Urinary bladder (tissue), 4 donors: ENCODE data around the gene MYORG. TPM values are rescaled to one million over a fixed set of nuclear protein-coding genes. Genes with fewer than 3 reads are reported as not detected.

Experiments used
- DNase-seq: peaks from one replicate; pipeline ENCODE4 v3.0.0-alpha.2; 2015; ENCODE audit errors: extremely low spot score
- H3K27ac ChIP-seq: one replicate; pipeline ENCODE4 v1.5.1; 2013; ENCODE audit warnings: low read depth, mild to moderate bottlenecking, moderate library complexity
- H3K36me3 ChIP-seq: one replicate; pipeline ENCODE4 v1.6.1; 2013; ENCODE audit warnings: mild to moderate bottlenecking, moderate library complexity; ENCODE audit not compliant: insufficient read depth
- H3K4me1 ChIP-seq: one replicate; pipeline ENCODE4 v1.6.1; 2013; ENCODE audit warnings: mild to moderate bottlenecking, moderate library complexity; ENCODE audit not compliant: insufficient read depth
- H3K4me3 ChIP-seq: one replicate; pipeline ENCODE4 v1.5.1; 2013; ENCODE audit warnings: low read depth, low read length
- WGBS: extraction: QIAGEN DNeasy Blood & Tissue Kit; methylation state at CpG from one replicate; pipeline ENCODE4 v1.1.7; 2013; 5-methylcytosine and 5-hydroxymethylcytosine counted together
- polyA plus RNA-seq: library from polyadenylated mRNA; stranded (reverse); fragments of 200-250 nt; gene quantifications from one replicate; pipeline ENCODE4 v1.2.3, GENCODE V29; 2013
- total RNA-seq: library from RNA; depleted of rRNA; stranded (reverse); fragments of >200 nt; gene quantifications from one replicate; pipeline ENCODE4 v1.2.3, GENCODE V29; 2014
- donor health status: healthy with polysubstance abuse.
- donor health status: healthy.

The MYORG gene
- total and polyA plus RNA-seq, 2 donors = 2.4 to 9.8 TPM

DNA sequence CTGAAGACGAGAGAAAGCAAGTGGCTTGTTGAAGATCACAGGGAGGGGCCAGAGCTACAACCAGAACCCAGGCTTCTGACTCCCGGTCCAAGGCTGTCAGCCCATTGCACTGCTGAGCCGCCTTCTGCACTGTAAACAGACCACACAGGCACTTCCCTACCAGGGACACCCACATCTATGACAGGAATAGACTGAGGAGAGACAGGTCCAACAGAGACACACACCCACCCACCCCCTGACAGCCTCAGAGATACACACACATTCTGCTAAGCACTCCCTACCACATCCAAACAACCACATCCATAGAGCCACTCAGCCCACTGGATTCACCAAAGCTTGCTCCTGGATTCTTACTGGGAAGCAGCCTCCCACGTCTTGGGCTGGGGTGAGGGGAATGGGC is 23.0 kb upstream of the MYORG start:
- no peak for DNase-seq
- Histone ChIP-seq H3K4me3 (no peak overlapping the region), H3K4me1 (no peaks in the 10 kb centered on the region), H3K36me3 (no peaks in the 10 kb centered on the region), H3K27ac (no peak overlapping the region)
- 83% methylated on average over 4 of the region's 4 CpGs for WGBS

DNA sequence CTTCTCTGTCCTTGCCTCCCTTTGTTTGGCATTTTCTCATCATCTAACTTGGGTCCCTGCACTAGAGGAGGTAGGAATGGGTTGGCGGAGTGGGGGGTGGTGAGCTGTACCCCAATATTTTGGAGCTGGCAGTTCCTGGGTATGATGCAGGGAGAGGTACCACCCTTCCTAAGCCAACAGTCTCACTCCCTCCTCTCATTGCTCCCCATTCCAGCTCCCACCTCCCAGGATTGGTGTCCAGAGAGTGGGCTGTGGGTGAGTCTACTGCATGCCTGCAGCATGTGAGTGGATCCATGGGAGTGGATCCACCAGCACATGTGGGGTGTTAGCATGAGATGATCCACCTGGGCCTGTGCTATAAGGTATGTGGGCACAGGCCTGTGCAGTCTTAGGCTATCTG is 22.2 kb upstream of the MYORG start:
- 100% methylated on average over 1 of the region's 1 CpG for WGBS

DNA sequence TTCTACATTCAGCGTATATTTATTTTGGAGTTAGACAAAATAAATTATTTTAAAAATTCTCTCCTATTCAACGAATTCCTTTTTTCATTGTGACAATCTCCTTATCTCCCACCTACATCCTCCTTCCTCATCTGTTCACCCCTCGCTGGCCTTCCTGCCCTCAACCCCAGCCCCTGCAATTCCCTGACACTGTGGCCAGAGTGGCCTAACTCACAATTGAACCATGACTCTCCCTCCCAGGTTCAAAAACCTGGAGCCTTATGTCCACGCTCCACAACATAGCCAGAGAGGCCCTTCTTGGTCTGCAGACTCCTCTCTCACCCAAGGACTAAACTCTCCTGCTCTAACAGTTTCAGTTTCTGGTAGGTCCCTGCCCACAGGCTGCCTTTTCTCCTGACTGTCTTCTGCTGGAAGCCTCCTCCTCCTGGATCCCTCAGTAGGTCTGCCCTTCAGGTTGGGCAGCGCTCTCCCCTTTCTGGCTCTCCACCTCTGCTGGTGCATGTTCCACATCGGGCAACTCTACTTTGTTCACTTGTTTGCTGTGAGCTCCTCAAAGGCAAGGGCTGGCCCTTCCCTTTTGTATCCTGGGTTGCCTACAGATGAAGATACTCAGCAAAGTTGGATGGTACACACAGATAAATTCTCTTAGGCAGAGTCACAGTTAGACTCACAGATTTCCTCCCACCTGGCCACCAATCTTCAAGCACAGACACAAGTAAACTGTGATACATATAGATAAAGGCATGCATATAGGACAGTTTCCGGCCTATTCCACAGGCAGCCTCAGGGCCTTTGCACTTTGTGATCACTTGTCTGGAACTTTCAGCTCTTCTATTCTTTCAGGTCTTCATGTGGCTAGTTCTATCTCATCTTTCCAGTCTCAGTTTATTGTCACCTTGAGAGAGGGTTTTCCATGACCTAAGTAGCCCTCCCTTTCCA is 19.8 kb upstream of the MYORG start:
- H3K4me3 ChIP-seq = no peak overlapping the region
- no peaks in the 10 kb centered on the region for H3K36me3 ChIP-seq
- H3K27ac ChIP-seq = no peak overlapping the region
- no peak for DNase-seq
- H3K4me1 ChIP-seq = no peaks in the 10 kb centered on the region
- WGBS = 84% methylated on average over 7 of the region's 7 CpGs

More for the DNA sequence above, 22.2 kb upstream of the MYORG start:
- no peak overlapping the region for H3K4me3 ChIP-seq
- no peak overlapping the region for H3K27ac ChIP-seq
- DNase-seq = no peak
- H3K4me1 ChIP-seq = no peaks in the 10 kb centered on the region
- no peaks in the 10 kb centered on the region for H3K36me3 ChIP-seq

DNA sequence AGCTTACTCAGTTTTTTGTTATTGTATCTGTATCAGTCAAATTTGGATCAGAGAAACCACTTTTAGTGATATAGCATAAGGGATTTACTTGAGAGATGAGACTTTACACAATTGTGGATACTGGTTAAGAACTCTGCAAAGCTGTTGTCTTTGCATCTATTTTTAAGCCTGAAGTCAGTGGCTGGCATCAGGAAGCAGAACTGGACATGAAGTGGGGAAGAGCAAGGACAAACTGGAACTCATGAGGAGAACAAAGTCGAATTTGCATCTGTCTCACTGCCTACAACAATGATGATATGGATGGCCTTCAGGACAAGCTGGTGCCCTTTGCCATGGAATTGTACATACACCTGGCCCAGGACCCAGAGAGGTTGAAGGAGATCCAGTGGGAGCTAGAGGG is 15.8 kb upstream of the MYORG start:
- WGBS = 63% methylated on average over 1 of the region's 1 CpG
- no peak overlapping the region for H3K4me3 ChIP-seq
- DNase-seq = no peak
- no peak overlapping the region for H3K27ac ChIP-seq
- H3K4me1 ChIP-seq = no peaks in the 10 kb centered on the region
- no peaks in the 10 kb centered on the region for H3K36me3 ChIP-seq

DNA sequence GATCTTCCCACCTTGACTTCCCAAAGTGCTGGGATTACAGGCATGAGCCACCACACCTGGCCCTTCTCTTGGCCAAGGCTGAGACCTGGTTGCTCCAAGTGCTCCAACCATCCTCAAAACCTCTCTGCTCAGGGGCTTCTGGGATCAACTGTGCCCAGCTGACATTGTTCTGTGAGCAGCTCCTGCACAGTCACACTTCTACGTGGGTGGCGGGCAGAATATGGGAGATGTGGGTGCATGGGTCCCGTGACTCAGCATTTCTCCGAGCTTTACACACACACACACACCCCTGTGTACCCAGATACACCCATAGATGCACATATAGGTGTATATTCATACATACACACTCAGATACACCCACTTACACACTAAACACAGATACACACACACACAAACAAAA is 10.5 kb upstream of the MYORG start:
- Histone ChIP-seq H3K27ac (no peak overlapping the region), H3K36me3 (no peaks in the 10 kb centered on the region), H3K4me3 (no peak overlapping the region), H3K4me1 (no peaks in the 10 kb centered on the region)
- no peak for DNase-seq
- 82% methylated on average over 4 of the region's 4 CpGs for WGBS

DNA sequence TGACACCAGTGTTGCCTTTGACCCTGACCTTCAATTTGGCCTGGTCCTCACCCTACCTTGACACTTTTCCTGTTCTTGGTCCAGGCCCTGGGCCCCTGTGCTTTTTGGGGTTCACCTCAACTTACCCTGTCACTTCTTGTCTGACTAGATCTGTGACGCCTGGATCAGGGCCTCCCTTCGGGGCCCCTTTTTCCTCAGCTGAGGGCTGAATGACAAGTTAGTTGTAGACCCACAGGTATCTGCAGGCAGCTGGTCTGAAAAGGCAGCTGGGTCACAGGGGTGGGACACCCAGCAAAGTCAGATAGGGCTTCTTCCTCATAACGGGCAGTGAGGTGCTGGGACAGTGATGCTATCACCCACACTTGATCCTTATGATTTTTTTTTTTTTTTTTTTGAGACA is 10.0 kb upstream of the MYORG start:
- H3K4me3 ChIP-seq = no peak overlapping the region
- no peak overlapping the region for H3K27ac ChIP-seq
- 79% methylated on average over 3 of the region's 3 CpGs for WGBS
- no peaks in the 10 kb centered on the region for H3K36me3 ChIP-seq
- H3K4me1 ChIP-seq = no peaks in the 10 kb centered on the region
- no peak for DNase-seq

DNA sequence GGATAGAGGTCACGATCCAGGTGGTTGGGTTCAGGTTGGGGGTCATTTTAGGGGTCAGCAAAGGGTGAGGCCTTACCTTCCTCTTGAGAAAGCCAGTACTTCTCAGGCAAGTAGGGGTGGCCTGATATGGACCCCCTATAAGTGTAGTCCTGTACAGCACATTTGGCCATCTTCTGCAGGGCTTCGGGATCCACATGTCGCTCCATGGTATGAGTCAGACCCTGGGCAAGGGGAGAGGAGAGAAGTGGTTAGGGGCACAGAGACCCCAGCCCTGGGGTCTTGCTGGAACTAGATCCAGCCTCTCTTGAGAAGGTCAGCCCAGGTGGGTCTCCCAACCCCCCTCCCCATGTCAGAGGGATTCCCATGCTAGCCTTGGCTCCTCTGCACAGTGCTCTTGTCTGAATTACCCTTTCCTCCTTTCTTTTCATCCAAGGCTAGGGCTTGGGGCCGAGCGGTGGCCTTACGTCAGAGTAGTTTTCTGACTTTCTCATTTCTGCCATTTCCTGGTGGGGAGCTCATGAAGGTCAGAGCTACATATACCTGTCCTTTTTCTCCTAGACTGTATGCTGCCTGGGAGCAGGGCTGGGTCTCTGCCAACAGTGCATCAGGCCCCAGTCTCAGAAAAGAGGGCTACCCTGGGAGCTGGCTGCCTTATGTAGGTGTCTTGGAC is 9.0 kb upstream of the MYORG start:
- Histone ChIP-seq H3K4me1 (no peaks in the 10 kb centered on the region), H3K4me3 (no peak overlapping the region), H3K36me3 (no peaks in the 10 kb centered on the region), H3K27ac (no peak overlapping the region)
- 97% methylated on average over 6 of the region's 6 CpGs for WGBS
- DNase-seq = no peak

DNA sequence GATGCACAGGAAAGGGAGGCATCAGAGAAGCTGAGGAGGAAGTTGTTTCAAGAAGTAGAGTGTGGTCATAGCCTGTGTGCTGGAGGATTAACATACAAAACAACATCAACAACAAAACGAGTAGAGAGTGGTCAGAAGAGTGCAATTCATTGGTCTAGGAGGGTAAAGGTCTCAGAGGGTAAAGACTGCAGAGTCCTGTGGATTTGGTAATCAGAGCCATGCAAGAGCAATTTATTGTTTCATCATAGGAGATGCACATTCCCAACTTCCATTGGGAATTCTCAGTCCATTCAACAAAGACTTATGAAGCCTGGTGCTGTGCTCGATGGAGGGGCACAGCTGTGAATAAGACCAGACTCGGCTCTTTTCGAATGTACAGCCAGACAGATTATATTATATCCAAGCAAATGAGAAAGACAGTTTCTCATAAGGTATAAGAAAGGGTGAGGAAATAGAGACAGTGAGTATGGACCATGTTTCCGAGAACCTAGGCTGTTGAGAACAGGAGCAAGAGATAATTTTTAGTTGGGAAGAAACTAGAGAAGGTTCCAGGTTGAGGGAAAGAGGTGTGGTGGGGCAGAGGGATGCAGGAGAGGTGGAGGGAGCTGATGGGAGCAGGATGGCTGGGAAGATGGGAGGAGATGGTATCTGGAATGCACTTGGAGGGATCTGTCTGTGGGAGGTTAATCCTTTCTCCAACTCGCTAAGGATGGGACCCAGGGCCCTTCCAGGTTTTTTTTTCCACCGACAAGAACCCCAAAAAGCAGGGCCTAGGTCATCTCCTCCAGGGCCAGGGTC is 7.9 kb upstream of the MYORG start:
- 72% methylated on average over 7 of the region's 7 CpGs for WGBS

DNA sequence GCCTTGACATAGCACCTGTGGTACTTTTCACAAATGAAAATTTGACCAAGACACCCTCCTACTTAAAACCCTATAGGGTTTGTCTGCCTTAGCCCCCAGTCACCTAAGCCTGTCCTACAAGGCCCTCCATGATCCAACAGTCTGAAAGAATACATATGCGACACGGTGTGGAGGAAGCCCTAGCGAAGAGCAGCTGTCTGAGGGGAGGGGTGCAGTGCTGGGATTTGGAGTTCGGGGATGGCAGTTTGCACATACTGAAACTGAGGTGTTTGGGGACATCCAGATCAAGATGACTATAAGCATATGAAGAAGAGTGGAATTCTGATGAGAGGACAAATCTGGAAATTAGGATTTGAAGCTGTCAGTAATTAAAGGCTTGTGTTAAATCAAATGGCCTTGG is 7.2 kb upstream of the MYORG start:
- H3K36me3 ChIP-seq = no peaks in the 10 kb centered on the region
- no peak for DNase-seq
- 71% methylated on average over 4 of the region's 4 CpGs for WGBS
- no peak overlapping the region for H3K27ac ChIP-seq
- no peak overlapping the region for H3K4me3 ChIP-seq
- H3K4me1 ChIP-seq = no peaks in the 10 kb centered on the region

More for the DNA sequence above, 7.9 kb upstream of the MYORG start:
- Histone ChIP-seq H3K36me3 (no peaks in the 10 kb centered on the region), H3K4me3 (no peak overlapping the region), H3K4me1 (no peaks in the 10 kb centered on the region), H3K27ac (no peak overlapping the region)
- no peak for DNase-seq

DNA sequence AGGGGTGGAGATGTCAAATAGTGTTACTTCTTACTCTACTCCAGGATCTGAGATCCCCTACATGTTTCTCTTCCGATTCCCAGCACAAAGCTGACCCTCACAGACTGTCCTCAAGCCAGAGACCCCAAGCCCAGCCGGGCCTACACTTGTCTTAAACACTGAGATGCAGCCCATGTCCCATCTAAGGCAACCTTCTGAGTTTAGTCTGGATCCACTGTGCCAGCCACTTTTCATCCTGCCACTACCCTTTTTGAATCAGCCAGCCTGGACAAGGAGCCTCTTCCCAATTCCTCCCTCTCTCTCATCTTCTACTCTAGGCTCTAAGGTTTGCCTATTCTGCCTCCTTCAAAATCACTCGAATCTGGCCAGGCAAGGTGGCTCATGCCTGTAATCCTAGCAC is 6.2 kb upstream of the MYORG start:
- Histone ChIP-seq H3K4me3 (no peak overlapping the region), H3K27ac (no peak overlapping the region), H3K4me1 (no peaks in the 10 kb centered on the region), H3K36me3 (no peaks in the 10 kb centered on the region)
- WGBS = 88% methylated on average over 3 of the region's 3 CpGs
- no peak for DNase-seq

DNA sequence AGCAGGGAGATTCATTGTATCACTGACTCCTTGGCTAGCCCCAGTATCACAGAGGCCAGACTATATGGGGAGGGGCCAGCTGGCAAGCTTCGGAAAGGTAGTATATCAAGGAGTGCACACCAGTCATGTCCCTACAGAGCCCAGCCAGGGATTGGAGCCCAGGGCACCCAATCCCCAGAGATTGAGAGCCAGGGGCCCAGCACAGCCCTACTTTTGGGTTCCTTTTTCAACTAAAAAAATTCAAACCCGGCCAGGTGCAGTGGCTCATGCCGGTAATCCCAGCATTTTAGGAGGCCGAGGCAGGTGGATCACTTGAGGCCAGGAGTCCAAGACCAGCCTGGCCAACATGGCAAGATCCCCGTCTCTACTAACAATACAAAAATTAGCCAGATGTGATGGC is 5.4 kb upstream of the MYORG start:
- Histone ChIP-seq H3K36me3 (no peaks in the 10 kb centered on the region), H3K4me3 (no peak overlapping the region), H3K27ac (no peak overlapping the region), H3K4me1 (no peaks in the 10 kb centered on the region)
- DNase-seq = no peak
- 96% methylated on average over 5 of the region's 5 CpGs for WGBS

DNA sequence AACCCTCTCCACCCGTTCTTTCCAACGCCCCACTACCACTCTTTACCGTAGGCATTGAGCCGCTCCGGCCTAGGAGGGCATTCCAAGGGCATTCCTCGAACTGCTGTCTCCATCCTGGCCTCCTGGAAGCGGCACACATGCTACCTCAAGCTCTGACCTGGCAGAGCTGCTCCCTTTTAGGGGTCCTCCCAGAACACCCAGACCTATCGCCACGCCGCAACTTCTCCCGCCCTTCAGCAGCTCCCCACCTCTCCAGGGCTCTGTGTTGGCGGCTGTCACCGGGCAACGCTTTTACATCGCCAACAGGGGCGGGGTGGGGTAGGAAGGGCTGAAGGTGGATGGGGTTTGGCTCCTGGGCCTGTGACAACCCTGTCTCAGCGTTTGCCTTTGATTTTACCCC is 4.6 kb upstream of the MYORG start:
- Histone ChIP-seq H3K36me3 (no peaks in the 10 kb centered on the region), H3K27ac (no peak overlapping the region), H3K4me1 (no peaks in the 10 kb centered on the region), H3K4me3 (peak overlapping the region; percentile 47)
- DNase-seq = no peak
- WGBS = 43% methylated on average over 17 of the region's 17 CpGs

DNA sequence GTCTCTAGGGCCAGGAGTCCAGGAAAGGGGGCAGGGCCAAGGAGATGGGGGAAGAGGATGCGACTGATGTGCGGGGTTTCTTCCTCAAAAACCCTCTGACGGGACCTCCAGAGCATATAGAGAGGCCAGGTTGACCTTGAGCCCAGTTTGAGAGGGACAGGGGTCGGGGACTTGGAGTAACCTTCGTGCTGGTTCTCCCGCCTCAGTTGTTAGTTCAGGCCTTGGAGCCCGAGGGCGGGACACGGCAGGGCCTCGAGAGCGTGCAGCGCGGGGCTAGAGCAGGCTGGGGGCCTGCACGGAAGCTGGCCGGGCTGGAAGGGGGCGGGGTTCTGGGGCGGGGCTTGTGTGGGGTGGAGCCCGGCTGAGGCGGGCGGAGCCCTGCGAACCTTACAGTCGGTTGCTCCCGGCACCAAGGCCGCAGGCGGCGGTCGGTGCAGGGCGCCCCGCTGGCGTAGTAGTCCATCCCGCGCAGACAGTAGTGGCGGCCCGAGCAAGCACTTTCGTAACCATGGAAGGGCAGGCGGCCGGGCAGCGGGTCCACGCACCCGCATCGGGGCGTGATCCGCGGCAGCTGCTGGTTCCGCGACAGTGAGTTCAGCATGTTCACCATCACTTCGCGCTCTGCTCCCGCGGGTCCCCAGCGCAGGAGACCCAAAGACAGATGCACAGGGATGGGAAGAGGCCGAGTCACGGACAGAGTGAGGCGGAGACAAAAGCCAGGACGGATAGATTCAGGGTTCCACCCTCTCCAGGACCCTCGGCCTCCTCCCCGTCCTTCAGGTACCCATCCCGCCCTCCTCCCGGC is 4.0 kb upstream of the MYORG start:
- no peak for DNase-seq
- Histone ChIP-seq H3K27ac (peak overlapping the region; percentile 47), H3K36me3 (no peaks in the 10 kb centered on the region), H3K4me3 (peak overlapping the region; percentile 47), H3K4me1 (no peaks in the 10 kb centered on the region)
- 3% methylated on average over 59 of the region's 59 CpGs for WGBS
